Activated CD8-positive, alpha-beta T cell treated with anti-CD3 and anti-CD28 coated beads, Interleukin-2, amount 10 ng/mL, durations not matched to agents 7 days and 5 days (primary cell): ENCODE measurements around the gene INSC. TPM values are rescaled to one million over a fixed set of nuclear protein-coding genes. Genes with fewer than 3 reads are reported as not detected.

Experiments used
- ATAC-seq: fragments of 150-1000 bp; cut with Tn5 transposase; one replicate; pipeline ENCODE4 v1.10.0; 2021; ENCODE audit warnings: moderate library complexity
- CTCF ChIA-PET: fragments of 350-600 bp; sonication (Branson Sonifier 250); formaldehyde crosslinking; loops from one replicate; lab custom pipeline; 2021; ENCODE audit warnings: antibody characterized with exemption; lab: Charles Lee
- POLR2A ChIA-PET: fragments of 350-600 bp; sonication (Branson Sonifier 250); formaldehyde crosslinking; loops from one replicate; lab custom pipeline; 2021; ENCODE audit warnings: antibody characterized with exemption; lab: Charles Lee
- DNase-seq: peaks from one replicate; pipeline ENCODE4 v3.0.0-alpha.2; 2020
- H3K27ac Mint-ChIP-seq: one replicate; pipeline ENCODE4 v1.8.0; 2021; ENCODE audit warnings: mild to moderate bottlenecking, mixed read lengths
- H3K27me3 Mint-ChIP-seq: one replicate; pipeline ENCODE4 v1.8.0; 2021; ENCODE audit warnings: low read depth, mixed read lengths
- H3K36me3 Mint-ChIP-seq: one replicate; pipeline ENCODE4 v1.8.0; 2021; ENCODE audit warnings: low read depth, mixed read lengths
- H3K4me1 Mint-ChIP-seq: one replicate; pipeline ENCODE4 v1.8.0; 2021; ENCODE audit warnings: low read depth, mixed read lengths
- H3K4me3 Mint-ChIP-seq: one replicate; pipeline ENCODE4 v1.8.0; 2021; ENCODE audit warnings: mild to moderate bottlenecking, mixed read lengths
- H3K9me3 Mint-ChIP-seq: one replicate; pipeline ENCODE4 v1.8.0; 2022; ENCODE audit warnings: mixed read lengths; ENCODE audit not compliant: insufficient read depth
- total RNA-seq, 2 experiments: library from RNA; stranded (reverse); gene quantifications; one replicate each; pipeline ENCODE4 v1.2.3, GENCODE V29; 2021

INSC gene
- total RNA-seq, 2 experiments from 2014 or later, result 0.13 to 0.34 TPM

- Mint-ChIP-seq H3K4me3 (no peak overlapping the region), H3K9me3 (no peaks in the 10 kb centered on the region), H3K4me1 (no peaks in the 10 kb centered on the region), H3K36me3 (no peaks in the 10 kb centered on the region), H3K27me3 (peaks cover 13% of the 10 kb centered on the region), H3K27ac (no peak overlapping the region)
- ChIA-PET CTCF (interaction anchor here (1.0 to 2.0 kb wide), 3 partner anchors 8 to 90 kb away, joined by 3 to 6 read pairs (median 5); no protein-coding TSS in a partner anchor), POLR2A (interaction anchor here (0.7 to 0.8 kb wide), 2 partner anchors 21 to 33 kb away, joined by 3 read pairs; no protein-coding TSS in a partner anchor)
- no peak for DNase-seq
- ATAC-seq, result no peak
These were observed 75.1 kb downstream of the INSC start for GRCh38 chr11:15189641-15190365.

- no peak for DNase-seq
- no peaks in the 10 kb centered on the region for H3K36me3 Mint-ChIP-seq
- H3K9me3 Mint-ChIP-seq, result no peaks in the 10 kb centered on the region
- CTCF ChIA-PET, result interaction anchor here (0.7 to 2.0 kb wide), 3 partner anchors 90 to 116 kb away, joined by 3 to 6 read pairs (median 5); no protein-coding TSS in a partner anchor
- POLR2A ChIA-PET, result interaction anchor here (0.8 kb wide), 1 partner anchor 22 kb away, joined by 3 read pairs; no protein-coding TSS in a partner anchor
- no peak for ATAC-seq
- no peaks in the 10 kb centered on the region for H3K4me1 Mint-ChIP-seq
- H3K27me3 Mint-ChIP-seq, result peaks cover 13% of the 10 kb centered on the region
- no peak overlapping the region for H3K4me3 Mint-ChIP-seq
- H3K27ac Mint-ChIP-seq, result no peak overlapping the region
These were observed 75.9 kb downstream of the INSC start for GRCh38 chr11:15190611-15191010.

- Mint-ChIP-seq H3K4me3 (no peak overlapping the region), H3K9me3 (no peaks in the 10 kb centered on the region), H3K4me1 (no peaks in the 10 kb centered on the region), H3K27me3 (peaks cover 8% of the 10 kb centered on the region), H3K27ac (no peak overlapping the region), H3K36me3 (no peaks in the 10 kb centered on the region)
- ATAC-seq, result no peak
- POLR2A ChIA-PET, result no interaction called here
- CTCF ChIA-PET, result no interaction called here
- no peak for DNase-seq
These were observed 77.4 kb downstream of the INSC start for GRCh38 chr11:15192005-15192556.

GRCh38 chr11:15194671-15195415 is 80.1 kb downstream of the INSC start:
- no peak for ATAC-seq
- Mint-ChIP-seq H3K4me3 (no peak overlapping the region), H3K4me1 (no peaks in the 10 kb centered on the region), H3K27me3 (peaks cover 6% of the 10 kb centered on the region), H3K9me3 (no peaks in the 10 kb centered on the region), H3K36me3 (no peaks in the 10 kb centered on the region), H3K27ac (no peak overlapping the region)
- ChIA-PET CTCF (interaction anchor here (0.8 to 4.7 kb wide), 4 partner anchors 13 to 189 kb away, joined by 3 to 15 read pairs (median 4); no protein-coding TSS in a partner anchor), POLR2A (no interaction called here)
- no peak for DNase-seq

GRCh38 chr11:15195454-15196200 is 80.9 kb downstream of the INSC start:
- H3K4me3 Mint-ChIP-seq, result no peak overlapping the region
- H3K4me1 Mint-ChIP-seq, result no peaks in the 10 kb centered on the region
- no peaks in the 10 kb centered on the region for H3K9me3 Mint-ChIP-seq
- DNase-seq (no peak), ATAC-seq (no peak)
- peaks cover 4% of the 10 kb centered on the region for H3K27me3 Mint-ChIP-seq
- H3K36me3 Mint-ChIP-seq, result no peaks in the 10 kb centered on the region
- H3K27ac Mint-ChIP-seq, result no peak overlapping the region
- POLR2A ChIA-PET, result no interaction called here
- CTCF ChIA-PET, result interaction anchor here (1.0 to 4.7 kb wide), 3 partner anchors 12 to 190 kb away, joined by 3 to 15 read pairs (median 4); no protein-coding TSS in a partner anchor

GRCh38 chr11:15196704-15197103 is 82.0 kb downstream of the INSC start:
- ChIA-PET POLR2A (interaction anchor here (0.9 kb wide), 1 partner anchor 20 kb away, joined by 3 read pairs; no protein-coding TSS in a partner anchor), CTCF (interaction anchor here (1.1 to 4.7 kb wide), 3 partner anchors 11 to 96 kb away, joined by 3 to 15 read pairs (median 4); no protein-coding TSS in a partner anchor)
- DNase-seq (no peak), ATAC-seq (no peak)
- Mint-ChIP-seq H3K4me1 (no peaks in the 10 kb centered on the region), H3K9me3 (no peaks in the 10 kb centered on the region), H3K4me3 (no peak overlapping the region), H3K36me3 (no peaks in the 10 kb centered on the region), H3K27me3 (peaks cover 4% of the 10 kb centered on the region), H3K27ac (no peak overlapping the region)

GRCh38 chr11:15197696-15198095 is 83.0 kb downstream of the INSC start:
- H3K27me3 Mint-ChIP-seq, result peaks cover 4% of the 10 kb centered on the region
- no peak overlapping the region for H3K27ac Mint-ChIP-seq
- H3K4me3 Mint-ChIP-seq, result no peak overlapping the region
- DNase-seq (no peak), ATAC-seq (no peak)
- no peaks in the 10 kb centered on the region for H3K9me3 Mint-ChIP-seq
- H3K36me3 Mint-ChIP-seq, result no peaks in the 10 kb centered on the region
- ChIA-PET POLR2A (interaction anchor here (0.6 to 0.9 kb wide), 2 partner anchors 14 to 21 kb away, joined by 3 to 5 read pairs; no protein-coding TSS in a partner anchor), CTCF (interaction anchor here (1.0 to 4.7 kb wide), 3 partner anchors 8 to 97 kb away, joined by 3 to 15 read pairs (median 4); no protein-coding TSS in a partner anchor)
- H3K4me1 Mint-ChIP-seq, result no peaks in the 10 kb centered on the region

GRCh38 chr11:15198284-15198683 is 83.6 kb downstream of the INSC start:
- POLR2A ChIA-PET, result no interaction called here
- Mint-ChIP-seq H3K27ac (no peak overlapping the region), H3K9me3 (no peaks in the 10 kb centered on the region), H3K27me3 (peaks cover 4% of the 10 kb centered on the region), H3K4me3 (no peak overlapping the region), H3K4me1 (no peaks in the 10 kb centered on the region), H3K36me3 (no peaks in the 10 kb centered on the region)
- CTCF ChIA-PET, result interaction anchor here (1.0 to 4.7 kb wide), 3 partner anchors 9 to 98 kb away, joined by 3 to 15 read pairs (median 4); no protein-coding TSS in a partner anchor
- ATAC-seq (no peak), DNase-seq (no peak)

GRCh38 chr11:15199693-15200092 is 85.0 kb downstream of the INSC start:
- CTCF ChIA-PET, result interaction anchor here (1.2 kb wide), 1 partner anchor 8 kb away, joined by 7 read pairs; no protein-coding TSS in a partner anchor
- no peaks in the 10 kb centered on the region for H3K36me3 Mint-ChIP-seq
- no peak overlapping the region for H3K27ac Mint-ChIP-seq

GRCh38 chr11:15200696-15201095 is 86.0 kb downstream of the INSC start:
- Mint-ChIP-seq H3K36me3 (no peaks in the 10 kb centered on the region), H3K27me3 (peaks cover 10% of the 10 kb centered on the region), H3K9me3 (no peaks in the 10 kb centered on the region), H3K27ac (no peak overlapping the region), H3K4me1 (no peaks in the 10 kb centered on the region), H3K4me3 (no peak overlapping the region)
- DNase-seq, result no peak
- CTCF ChIA-PET, result no interaction called here
- POLR2A ChIA-PET, result no interaction called here
- no peak for ATAC-seq

More at GRCh38 chr11:15199693-15200092, 85.0 kb downstream of the INSC start:
- POLR2A ChIA-PET, result no interaction called here
- Mint-ChIP-seq H3K27me3 (peaks cover 5% of the 10 kb centered on the region), H3K4me1 (no peaks in the 10 kb centered on the region), H3K4me3 (no peak overlapping the region), H3K9me3 (no peaks in the 10 kb centered on the region)
- ATAC-seq (no peak), DNase-seq (no peak)

GRCh38 chr11:15201586-15201985 is 86.9 kb downstream of the INSC start:
- DNase-seq (no peak), ATAC-seq (no peak)
- ChIA-PET CTCF (interaction anchor here (1.1 kb wide), 2 partner anchors 42 to 101 kb away, joined by 3 read pairs; no protein-coding TSS in a partner anchor), POLR2A (no interaction called here)
- H3K9me3 Mint-ChIP-seq, result no peaks in the 10 kb centered on the region
- peaks cover 10% of the 10 kb centered on the region for H3K27me3 Mint-ChIP-seq
- H3K27ac Mint-ChIP-seq, result no peak overlapping the region
- no peaks in the 10 kb centered on the region for H3K36me3 Mint-ChIP-seq
- H3K4me1 Mint-ChIP-seq, result no peaks in the 10 kb centered on the region
- H3K4me3 Mint-ChIP-seq, result no peak overlapping the region
